HG03064 (cell line): Measurements from ENCODE around the gene LEPR.
A peak's percentile ranks its signal among the peaks of the same experiment; 100 is the strongest.

ENCODE experiments used
- ATAC-seq: cut with Tn5 transposase; IDR thresholded peaks from one replicate; pipeline ENCODE4 v1.9.1; 2021; ENCODE audit warnings: low read depth; ENCODE audit not compliant: unreplicated experiment

Gene LEPR

GRCh38 chr1:65412256-65412983 is 8.0 kb upstream of the LEPR start:
- ATAC-seq: no peak

GRCh38 chr1:65412984-65413375 is 7.5 kb upstream of the LEPR start:
- ATAC-seq: no peak

DNA sequence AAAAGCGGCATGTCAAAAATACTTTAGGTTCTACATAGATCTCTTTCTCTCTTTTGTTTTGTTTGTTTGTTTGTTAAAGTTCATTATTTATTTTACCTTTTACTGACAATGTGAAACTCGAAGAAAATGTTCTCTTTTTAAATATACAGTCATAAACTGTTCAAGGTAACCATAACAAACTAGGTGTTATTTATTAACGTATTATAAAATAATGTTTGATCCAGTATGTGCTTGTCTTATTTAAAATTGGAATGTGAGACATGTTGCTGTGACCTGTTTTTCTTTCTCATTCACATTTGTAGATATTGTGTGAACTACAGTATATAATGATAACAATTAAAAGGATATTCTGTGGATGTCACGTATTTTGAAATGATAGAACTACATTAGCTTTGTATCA is 5.9 kb upstream of the LEPR start:
- ATAC-seq: no peak

DNA sequence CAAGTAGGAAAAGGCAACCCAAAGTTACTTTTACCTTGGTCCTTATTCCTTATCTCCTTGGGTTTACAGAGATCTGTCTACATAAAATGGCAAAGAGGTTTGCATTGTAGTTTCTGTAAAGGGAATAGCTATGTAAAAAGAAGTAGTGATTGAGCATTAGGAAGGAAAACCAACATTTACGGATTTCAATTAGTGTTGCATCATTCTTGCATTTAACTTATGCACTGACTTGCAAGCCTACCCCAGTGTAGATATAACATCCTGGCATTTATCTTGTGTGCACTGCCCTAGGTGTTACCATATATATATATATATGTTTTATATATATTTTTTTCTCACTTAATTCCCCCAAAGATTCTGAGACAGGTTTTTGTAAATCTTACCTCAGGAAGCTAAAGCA is 3.7 kb upstream of the LEPR start:
- ATAC-seq: no peak

DNA sequence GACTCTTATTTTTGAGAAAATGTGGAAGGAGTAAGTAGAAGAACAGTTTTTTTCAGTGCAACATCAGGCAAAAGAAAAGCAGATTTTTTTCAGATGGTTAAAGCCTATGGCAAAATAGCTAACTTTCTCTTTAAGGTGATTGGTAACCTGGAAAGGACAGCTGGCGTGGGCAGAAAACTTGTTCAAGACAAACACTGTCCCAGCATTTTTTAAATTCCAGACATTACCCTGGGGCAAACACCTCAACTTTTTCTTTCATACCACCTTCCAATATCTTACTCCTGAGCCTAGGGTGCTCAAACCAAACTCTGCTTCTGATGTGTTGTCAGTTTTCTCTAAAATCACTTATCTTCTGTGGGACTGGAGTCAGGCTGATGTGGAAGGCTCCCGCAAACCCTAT is 2.7 kb upstream of the LEPR start:
- no peak for ATAC-seq

DNA sequence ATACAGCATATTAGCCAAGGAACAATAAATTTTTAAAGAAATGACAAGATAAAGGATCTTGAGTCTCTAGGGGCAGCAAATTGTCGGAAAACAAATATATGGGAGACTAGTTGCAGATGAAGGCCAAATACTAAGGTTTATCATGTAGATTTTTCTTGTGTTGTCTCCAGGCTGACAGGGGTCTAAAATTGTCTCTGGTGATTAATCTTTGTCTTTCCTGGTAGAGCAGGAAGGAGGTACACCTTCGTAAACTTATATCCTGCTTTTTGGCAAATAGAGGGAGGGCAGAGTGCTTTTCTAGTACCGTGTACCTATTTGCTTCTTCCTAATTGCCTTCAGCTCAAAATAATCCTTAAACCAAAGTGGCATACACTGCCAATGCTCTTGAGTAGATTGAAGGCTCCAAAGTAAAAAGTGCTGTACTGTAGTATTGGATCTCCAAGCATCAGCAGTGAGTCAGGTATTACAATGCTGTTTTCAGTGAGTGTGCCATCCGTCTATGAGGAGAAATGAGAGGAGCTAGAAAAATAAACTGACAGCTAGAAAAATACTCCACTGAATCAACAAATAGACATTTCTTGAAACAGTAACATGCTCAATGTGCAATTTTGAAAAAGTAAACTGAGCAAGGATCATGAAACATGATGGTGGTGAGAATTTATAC is 1.8 kb upstream of the LEPR start:
- ATAC-seq: no peak

DNA sequence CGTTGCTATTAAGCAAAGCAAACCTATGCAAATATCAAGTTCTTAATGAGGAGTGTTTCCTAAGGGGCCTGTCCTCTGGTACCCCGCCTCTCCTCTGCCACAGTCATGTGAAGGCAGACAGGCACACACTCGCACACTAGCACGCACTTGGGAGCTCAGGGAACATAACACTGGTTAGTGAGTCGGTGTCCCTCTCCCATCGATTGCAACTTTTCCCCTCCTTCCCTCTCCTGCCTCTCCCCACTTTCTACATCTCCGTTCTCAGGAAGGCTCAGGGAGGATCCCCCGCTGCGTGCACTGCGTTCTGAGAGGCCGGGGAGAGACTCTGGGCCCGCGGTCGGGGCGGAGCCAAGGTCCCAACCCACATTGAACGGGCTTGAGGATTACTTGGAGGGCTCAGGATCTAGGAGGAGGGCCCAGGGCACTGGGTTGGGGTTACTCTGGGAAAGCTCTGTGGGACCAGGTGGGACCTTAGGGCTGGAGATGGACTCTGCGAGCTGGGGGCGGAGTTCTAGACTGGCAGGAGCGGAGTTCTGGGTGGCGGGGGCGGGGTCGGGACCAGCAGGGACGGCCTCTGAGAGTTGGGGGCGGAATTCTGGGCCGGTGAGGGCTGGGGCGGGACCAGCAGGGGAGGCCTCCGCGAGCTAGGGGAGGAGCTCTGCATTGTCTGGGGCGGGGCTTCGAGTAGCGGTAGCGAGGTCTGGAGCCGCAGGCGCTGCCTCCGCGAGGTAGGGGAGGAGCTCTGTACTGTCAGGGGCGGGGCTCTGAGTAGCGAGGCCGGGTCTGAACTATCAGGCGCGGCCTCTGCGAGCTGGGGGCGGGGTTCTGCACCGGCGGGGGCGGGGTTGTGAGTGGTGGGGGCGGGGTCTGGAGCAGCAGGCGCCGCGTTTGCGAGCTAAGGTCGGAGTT is 533 bp upstream of the LEPR start:
- peak; percentile 94 for ATAC-seq

DNA sequence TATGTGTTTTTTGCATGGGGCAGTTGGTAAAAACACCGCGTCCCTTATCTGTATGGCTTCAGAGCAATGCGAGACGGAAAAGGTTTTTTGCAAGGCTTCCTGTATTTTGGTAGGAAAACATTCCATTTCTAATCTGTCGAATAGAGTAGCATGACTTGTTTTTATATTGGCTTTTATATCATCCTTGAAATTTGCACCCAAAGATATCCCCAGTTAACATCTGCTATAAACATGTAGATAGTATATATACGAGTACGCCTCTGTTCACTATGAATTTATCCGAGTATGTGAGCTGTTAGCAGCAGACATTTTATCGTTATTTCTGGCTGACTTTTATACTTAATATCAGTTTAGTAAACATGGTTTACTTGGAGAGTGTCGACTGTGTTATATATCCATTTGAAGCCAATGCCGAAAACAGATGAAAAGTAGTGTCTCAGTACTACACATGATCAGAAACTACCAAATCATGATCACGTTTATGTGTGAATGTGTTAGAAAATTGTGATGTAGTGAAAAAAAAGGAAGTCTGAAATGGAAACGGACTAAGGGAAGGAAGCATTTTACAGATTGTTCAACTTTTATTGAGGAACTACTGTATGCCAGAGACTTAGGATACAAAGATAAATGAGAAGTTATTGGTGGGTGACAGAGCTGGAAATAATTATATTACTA is 1.0 kb downstream of the LEPR start:
- ATAC-seq: no peak

DNA sequence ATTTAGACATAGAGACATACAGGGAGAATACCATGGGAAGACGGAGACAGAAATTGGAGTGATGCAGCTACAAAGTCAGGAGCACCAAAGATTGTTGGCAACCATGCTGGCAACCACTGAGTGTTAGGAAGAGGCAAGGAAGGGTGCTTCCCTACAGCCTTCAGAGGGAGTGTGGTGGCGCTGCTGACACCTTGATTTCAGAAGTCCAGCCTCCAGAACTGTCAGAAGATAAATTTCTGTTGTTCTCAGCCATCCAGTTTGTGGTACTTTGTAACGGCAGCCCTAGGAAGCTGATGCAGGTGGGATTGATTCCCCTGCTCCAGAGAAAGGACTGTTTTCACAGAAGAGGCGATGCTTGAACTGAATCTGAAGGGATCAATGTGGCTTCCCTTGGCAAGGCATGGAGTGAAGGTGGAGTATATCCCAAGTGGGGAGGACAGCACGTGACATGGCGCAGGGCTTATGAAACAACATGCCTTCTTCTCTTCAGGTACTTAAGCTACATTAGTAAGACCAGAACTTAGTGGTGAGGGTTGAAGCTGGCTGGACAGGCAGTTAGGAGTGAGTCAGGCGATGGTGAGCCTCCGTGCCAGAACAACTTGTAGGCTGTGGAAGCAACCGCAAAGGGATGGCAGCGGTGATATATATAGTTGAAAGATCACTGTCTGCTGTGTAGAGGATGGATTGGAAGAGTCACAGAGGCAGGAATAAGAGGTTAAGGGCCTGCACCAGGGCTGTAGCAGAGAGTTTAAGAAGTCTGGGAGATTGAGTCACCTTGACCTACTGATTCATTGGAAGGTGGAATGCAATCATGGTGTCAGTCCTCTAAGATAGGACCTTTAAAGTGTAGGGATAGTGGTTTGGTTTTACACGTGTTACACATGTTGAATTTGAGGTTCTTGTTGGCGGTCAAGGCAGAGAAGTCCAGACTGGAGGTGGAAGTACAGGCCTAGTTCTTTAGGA is 2.1 kb downstream of the LEPR start:
- no peak for ATAC-seq

- no peak for ATAC-seq
Measured at GRCh38 chr1:65423884-65424572, 3.6 kb downstream of the LEPR start.

DNA sequence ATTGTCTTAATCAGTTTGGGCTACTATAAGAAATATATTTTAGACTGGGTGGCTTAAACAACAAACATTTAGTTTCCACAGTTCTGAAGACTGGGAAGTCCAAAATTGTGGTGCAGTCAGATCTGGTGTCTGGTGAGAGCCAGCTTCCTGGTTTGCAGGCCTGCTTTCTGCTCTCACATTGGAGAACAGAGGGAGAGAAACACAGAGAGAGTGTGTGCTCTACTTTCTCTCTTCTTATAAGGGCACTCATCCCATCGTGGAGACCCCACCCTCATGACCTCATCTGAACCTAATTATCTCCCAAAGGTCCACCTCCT is 4.1 kb downstream of the LEPR start:
- ATAC-seq: no peak

GRCh38 chr1:65425006-65425405 is 4.5 kb downstream of the LEPR start:
- no peak for ATAC-seq

DNA sequence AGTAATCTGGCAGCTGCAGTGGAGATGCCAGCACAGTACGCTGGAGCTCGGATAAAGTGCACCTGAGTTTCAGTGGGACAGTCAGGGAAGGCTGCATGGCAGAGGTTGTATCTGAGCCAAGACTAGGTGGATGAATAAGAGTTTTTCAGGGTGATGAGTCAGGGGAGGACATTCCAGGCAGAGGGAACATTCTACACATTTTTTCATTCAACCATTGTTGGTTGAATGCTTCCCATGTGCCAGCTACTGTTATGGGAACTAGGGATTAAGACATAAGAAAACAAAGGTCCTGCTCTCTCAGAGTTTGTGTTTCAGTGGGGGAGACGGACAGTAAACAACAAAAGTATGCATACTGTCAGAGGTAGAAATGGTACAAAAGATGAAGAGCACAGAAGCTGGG is 5.2 kb downstream of the LEPR start:
- no peak for ATAC-seq

- no peak for ATAC-seq
Measured at GRCh38 chr1:65429078-65429477, 8.6 kb downstream of the LEPR start.

- no peak for ATAC-seq
Measured at GRCh38 chr1:65429806-65430205, 9.3 kb downstream of the LEPR start.

DNA sequence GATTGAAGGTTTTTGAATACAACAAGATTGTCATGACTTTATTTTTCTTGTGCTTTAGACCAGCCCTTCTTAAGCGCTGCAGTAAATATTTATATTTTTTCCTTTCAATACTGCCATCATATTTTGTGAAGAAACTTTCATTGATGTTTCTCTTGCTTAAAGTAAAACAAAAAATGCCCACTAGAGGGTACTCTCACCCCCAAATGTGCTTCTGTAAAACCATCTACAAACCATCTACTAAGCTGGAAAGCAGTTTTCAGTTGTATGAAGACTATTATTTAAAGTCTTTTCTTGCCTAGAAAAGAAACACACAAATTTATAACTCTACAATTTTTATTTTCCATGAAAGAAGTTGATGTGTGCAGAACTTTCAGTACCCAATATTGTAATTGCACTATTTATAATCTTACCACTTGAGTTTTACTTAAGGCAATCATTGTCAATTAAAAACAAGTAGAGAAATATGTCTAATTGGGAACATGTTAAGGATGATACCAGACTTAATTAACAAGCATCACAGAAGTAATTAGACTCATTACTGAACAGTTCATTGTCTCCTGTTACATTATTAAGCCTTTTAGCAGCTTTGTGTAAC is 10.7 kb downstream of the LEPR start:
- no peak for ATAC-seq

DNA sequence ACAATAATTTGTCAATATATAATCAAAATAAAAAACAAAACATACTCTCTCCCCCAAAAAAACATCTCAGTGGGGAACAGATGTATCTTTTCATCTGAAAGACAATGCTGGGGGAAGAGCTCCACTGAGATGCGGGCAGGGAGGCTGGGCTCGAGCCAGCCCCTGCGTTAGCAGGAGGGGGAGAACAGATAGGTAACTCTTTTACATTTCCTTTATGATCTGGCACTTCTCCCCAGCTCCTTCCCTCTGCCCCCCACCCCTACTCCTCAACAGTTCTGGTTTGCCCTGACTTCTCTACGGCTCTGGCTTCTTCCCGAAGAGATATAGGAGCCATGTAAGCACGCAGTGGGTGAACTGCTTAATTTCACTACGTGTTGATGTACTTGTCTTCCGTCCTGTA is 12.4 kb downstream of the LEPR start:
- no peak for ATAC-seq

DNA sequence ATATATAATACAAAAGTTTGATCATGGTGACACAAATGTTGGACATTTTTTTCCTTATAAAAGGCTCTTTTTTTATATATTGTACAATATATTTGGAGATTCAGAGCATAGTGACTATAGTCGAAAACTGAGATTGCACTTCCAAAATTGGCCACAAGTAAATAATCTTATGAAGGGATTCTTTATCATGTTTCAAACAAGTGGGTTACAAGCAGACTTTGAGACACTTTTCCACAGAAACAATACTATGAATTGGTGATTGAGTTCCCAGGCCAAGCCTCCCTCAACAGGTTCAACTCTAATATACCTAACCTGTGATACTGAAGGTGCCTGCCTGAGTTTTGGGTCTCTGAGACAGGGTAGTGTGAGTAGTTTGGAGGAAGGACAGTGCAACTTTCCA is 13.8 kb downstream of the LEPR start:
- ATAC-seq: no peak

GRCh38 chr1:65434760-65435159 is 14.3 kb downstream of the LEPR start:
- ATAC-seq: no peak
